NCI-H526 treated with DMSO at 0.1 percent for 48 hours (cell line): ENCODE results near the gene NUP37.
"Not testable (repeated sequence)": the region's sequence is repeated elsewhere in the genome, so short reads cannot be mapped to it uniquely, and the experiment has no call there.

Experiments used
- DNase-seq: peaks from one replicate; lab custom pipeline; 2025; lab: John Stamatoyannopoulos, UW

NUP37 gene, protein sequence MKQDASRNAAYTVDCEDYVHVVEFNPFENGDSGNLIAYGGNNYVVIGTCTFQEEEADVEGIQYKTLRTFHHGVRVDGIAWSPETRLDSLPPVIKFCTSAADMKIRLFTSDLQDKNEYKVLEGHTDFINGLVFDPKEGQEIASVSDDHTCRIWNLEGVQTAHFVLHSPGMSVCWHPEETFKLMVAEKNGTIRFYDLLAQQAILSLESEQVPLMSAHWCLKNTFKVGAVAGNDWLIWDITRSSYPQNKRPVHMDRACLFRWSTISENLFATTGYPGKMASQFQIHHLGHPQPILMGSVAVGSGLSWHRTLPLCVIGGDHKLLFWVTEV

DNA sequence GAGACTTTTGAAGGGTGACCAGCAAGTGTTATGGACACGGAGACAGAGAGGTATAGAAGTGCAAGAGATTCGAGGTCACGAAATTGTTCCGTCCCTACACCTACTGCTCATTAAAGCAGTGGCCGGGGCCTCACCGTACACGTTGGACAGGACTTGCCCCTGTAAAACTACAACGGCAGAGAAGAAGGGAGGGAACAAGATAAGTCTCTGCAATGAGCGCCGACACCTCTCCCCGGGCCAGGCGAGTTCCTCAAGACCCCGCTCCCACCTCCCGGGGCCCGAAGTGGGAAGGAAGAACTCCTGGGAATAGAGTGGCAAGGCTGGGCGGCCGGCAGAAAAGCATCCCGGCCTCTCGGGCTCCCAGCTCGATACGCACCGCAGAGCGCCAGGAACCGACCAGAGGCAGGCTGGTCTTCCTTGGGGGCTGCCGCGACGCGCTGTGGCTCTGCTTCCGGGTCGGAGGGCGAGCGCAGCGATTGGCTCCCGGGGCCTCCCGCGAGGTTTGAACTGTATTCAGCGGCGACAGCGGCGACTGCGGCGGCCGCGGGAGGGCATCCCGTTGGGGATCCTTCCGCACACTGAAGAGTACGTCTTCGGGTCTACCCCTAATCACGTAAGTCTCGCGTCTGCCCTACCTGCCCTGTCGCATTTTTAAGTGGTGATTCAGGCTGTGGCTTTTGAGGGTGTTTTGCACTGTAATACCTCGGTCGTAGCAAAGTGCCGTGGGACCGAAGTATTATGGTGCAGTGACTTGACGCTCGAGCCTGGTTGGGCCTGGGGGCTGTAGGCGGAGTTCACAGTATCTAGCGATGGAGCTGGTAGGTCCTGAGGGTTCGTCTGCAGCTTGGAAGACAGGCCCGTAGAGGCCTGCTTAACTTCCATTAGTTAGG, at the start of gene NUP37, which contains the start of gene PARPBP:
TSS of gene NUP37 (minus strand) at position 441 of the 890 bp plus-strand sequence. CDS start 1,596 bp downstream, outside the sequence.
TSS of gene PARPBP (plus strand) at position 510 of the 890 bp plus-strand sequence. CDS start 3,706 bp downstream, outside the sequence.
- DNase-seq, result peak; percentile 85

DNA sequence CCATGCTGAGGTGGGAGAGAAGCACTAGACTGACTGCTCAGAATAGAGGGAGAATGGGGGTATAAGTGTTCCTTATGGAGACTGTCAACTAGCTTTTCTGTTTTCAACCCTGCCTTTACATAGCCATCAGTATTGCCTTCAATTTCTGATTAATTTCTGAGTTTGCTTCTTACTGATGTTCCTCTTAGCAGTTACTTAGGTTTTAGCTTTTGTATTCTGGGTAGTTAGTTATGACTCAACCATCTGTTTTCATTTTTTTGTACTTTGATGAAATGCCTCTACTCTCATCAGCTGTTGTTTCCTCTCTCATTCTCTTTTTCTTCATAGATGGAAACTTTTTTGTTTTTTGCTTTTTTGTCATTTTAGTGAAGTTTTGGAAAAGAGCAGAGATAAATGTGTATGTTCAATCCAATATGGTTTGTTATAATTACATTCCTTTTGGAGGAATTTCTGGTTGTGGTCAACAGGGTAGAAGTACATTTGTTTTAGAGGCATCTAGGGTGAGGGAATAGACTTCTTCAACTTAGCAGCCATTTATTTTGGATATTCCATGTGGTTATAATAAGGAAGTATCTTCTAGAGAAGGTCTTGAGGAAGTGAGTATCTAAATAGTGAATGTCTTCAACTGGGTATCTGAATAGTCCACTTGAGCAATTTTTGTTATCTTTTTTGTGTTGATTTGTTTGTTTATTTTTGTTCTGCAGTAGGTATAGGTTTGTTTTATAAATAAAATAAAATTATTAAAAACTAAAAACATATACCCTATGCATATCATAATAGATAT, 48.1 kb upstream of the NUP37 start:
- no peak for DNase-seq

DNA sequence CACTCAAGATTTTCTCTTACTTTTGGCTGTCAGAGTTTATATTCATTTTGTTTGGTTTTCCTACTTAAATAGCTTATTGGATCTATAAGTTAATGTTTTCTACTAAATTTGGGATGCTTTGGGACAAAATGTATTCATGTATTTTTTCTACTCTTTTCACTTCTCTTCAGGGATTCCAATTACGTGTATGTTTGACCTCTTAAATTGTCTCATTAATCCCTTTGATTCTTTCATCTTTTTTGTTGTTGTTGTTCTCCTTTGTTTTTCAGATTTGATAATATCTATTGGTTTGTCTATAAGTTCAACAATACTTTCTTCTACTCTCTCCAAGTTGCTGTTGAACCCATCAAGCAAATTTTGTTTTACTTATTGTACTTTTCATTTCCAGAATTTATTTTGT, 43.5 kb upstream of the NUP37 start:
- no peak for DNase-seq

DNA sequence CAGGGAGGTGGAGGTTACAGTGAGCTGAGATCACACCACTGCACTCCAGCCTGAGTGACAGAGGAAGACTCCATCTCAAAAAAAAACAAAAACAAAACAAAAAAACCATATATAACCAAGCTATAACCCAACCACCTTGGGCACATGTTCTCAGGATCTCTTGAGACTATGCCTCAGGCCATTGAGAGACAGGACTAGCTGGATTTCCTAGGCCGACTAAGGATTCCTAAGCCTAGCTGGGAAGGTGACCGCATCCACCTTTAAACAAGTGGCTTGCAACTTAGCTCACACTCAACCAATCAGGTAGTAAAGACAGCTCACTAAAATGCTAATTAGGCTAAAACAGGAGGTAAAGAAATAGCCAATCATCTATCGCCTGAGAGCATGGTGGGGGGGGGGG, 35.3 kb upstream of the NUP37 start:
- not testable (repeated sequence) for DNase-seq

DNA sequence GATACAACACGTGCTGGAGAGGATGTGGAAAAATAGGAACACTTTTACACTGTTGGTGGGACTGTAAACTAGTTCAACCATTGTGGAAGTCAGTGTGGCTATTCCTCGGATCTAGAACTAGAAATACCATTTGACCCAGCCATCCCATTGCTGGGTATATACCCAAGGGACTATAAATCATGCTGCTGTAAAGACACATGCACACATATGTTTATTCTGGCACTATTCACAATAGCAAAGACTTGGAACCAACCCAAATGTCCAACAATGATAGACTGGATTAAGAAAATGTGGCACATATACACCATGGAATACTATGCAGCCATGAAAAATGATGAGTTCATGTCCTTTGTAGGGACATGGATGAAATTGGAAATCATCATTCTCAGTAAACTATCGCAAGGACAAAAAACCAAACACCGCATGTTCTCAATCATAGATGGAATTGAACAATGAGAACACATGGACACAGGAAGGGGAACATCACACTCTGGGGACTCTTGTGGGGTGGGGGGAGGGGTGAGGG, 27.2 kb upstream of the NUP37 start:
- not testable (repeated sequence) for DNase-seq

DNA sequence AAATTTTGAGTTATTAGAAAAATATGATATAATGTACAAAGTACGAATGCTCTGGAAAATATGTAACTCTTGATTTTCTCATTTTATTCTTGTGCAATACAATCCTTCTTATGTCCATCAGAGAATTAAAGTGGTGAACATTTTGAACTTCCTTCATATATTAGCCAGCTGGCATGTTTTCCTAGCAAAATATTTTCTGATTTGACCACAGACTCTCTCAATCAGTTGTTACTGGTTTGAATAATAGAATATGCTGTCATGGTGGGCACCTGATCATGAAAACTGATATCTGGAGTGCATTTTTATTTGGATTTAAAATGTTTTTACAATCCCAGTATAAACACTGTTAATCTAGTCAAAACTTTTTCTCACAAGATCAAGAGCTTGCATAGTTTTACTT, 24.3 kb upstream of the NUP37 start:
- no peak for DNase-seq

DNA sequence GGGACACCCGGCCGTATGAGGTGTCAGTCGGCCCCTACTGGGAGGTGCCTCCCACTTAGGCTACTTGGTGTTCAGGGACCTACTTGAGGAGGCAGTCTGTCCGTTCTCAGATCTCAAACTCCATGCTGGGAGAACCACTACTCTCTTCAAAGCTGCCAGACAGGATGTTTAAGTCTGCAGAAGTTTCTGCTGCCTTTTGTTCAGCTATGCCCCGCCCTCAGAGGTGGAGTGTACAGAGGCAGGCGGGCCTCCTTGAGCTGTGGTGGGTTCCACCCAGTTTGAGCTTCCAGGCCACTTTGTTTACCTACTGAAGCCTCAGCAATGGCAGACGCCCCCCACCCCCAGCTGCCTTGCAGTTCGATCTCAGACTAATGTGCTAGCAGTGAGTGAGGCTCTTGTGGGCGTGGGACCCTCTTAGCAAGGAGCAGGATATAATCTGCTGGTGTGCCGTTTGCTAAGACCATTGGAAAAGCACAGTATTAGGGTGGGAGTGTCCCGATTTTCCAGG, 23.0 kb upstream of the NUP37 start:
- DNase-seq, result not testable (repeated sequence)

DNA sequence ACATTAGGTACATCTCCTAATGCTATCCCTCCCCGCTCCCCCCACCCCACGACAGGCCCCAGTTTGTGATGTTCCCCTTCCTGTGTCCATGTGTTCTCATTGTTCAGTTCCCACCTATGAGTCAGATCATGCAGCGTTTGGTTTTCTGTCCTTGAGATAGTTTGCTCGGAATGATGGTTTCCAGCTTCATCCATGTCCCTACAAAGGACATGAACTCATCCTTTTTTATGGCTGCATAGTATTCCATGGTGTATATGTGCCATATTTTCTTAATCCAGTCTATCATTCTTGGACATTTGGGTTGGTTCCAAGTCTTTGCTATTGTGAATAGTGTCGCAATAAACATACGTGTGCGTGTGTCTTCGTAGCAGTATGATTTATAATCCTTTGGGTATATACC, 17.7 kb upstream of the NUP37 start:
- not testable (repeated sequence) for DNase-seq

DNA sequence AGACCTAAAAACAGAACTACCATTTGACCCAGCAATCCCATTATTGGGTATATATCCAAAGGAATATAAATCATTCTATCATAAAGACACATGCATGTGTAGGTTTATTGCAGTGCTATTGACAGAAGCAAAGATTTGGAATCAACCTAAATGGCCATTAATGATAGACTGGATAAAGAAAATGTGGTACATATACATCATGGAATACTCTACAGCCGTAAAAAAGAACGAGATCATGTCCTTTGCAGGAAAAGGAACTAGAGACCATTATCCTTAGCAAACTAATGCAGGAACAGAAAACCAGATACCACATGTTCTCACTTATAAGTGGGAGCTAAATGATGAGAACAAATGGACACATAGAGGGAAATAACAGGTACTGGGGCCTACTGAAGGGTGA, 11.5 kb upstream of the NUP37 start:
- not testable (repeated sequence) for DNase-seq

DNA sequence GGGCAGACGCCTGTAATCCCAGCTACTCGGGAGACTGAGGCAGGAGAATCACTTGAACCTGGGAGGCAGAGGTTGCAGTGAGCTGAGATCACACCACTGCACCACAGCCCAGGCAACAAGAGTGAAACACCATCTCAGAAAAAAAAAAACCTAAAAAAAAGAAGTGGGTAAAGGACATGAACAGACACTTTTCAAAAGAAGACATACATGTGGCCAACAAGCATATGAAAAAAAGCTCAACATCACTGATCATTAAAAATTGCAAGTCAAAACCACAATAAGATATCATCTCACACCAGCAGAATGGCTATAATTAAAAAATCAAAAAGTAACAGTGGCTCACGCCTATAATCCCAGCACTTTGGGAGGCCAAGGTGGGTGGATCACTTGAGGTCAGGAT, 10.8 kb upstream of the NUP37 start:
- not testable (repeated sequence) for DNase-seq

DNA sequence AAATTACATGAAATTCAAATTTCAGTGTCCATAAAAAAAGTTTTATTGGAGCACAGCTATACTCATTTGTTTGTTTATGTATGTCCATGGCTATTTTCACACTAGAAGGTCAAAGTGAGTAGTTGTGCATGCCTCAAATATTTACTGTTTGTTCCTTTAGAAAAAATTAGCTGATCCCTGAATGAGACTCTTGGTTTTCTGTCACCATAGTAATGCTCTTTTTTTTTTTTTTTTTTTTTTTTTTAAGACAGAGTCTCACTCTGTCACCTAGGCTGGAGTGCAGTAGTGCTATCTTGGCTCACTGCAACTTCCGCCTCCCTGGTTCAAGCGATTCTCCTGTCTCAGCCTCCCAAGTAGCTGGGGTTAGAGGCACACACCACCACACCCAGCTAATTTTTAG, 1.4 kb upstream of the NUP37 start:
- not testable (repeated sequence) for DNase-seq

DNA sequence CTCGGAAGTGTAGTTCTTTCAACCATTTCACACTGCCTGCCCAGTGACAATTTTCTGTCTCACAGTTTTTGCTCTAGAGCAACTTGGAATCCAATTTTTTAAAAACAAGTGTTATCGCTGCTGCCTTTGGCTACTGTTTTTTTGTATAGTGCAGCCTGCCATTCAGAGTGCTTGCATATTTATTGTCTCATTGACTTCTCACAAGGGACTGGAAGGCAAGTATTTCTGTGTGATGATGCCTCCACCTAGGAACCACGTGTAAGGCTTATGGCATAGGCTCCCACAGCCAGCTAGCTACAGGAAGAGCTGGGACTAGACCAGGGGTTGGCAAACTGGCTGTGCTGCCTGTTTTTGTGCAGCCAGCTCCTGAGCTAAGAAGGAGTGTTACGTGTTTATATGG, 972 bp upstream of the NUP37 start:
- no peak for DNase-seq

DNA sequence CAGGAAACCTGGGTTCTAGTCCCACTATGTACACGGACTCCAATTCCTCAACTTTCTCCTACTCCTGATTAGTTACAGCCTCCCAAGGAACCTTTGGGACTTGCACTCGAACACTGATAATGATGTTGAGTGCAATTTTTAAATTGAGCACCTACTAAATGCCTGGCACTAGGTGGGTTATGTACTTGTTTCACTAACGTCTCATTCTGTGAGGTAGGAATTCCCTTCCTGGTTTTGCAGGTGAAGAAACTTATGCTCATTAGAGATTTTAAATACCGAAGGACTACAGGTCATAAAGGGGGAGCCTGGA, 605 bp upstream of the NUP37 start:
- DNase-seq, result no peak

DNA sequence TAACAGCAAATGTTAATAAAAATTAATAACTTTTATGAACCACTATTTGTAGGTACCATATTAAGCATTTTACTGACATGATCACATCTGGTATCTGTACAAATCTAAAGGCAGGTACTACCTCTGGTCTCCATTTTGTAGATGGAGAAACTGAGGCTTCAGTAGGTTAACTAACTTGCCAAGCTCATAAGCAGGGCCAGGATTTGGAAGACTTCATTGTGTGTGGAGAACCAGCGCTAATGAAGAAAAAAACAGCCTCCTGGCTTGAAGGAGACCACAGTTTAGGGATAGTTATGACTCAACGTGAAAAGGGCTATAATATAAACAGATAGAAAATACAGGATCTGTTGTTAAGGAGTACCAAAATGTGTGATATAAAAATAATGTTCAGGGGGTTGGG, 1.0 kb downstream of the NUP37 start:
- no peak for DNase-seq

DNA sequence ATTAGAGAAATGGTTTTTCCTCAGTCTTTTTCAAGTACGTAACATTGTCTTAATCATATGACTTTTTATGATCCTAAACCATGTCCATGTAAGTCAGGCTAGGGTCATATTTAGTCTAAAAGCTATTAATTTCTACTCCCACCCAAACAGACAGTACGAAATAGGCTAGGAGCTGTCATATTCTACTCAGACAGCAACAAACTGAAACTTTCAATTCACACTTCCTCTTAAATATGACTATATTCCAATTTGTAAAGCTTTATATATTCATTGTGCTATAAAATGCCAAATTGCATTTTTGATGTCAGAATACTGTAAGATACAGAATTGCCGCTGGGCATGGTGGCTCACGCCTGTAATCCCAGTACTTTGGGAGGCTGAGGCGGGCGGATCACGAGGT, 3.5 kb downstream of the NUP37 start:
- no peak for DNase-seq

DNA sequence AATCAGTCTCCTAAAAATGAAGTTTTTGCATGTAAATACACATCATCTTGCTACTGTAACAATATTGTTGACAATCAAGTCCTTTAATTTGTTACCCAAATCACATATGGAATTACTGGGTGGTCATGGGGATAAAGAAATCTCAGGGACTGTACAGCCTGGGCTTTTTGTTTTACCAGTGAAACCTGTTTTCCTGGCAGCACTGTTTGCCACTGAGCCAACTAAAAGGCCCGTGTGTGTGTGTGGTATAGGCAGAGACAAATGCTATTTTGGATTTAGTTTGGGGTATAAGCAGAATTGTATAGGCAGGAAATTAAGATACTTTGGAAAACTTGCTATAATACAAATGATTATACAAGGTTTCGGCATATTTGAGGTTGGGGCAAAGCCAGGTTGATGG, 5.7 kb downstream of the NUP37 start:
- DNase-seq, result no peak

DNA sequence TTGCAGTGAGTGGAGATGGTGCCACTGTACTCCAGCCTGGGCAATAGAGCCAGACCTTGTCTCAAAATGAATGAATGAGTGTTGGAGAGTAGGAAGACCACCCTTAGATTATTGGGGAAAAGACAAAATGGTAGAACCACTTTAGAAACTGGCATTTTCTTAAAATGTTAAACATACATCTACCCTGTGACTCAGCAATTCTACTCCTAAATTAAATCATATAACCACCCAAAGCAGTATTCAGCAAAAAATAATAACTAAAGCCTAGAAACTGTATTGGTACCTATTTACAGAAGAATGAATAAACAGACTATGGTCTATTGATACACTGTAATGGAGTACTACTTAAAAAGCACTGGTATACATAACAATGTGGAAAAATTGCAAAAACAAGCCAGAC, 9.1 kb downstream of the NUP37 start:
- no peak for DNase-seq

DNA sequence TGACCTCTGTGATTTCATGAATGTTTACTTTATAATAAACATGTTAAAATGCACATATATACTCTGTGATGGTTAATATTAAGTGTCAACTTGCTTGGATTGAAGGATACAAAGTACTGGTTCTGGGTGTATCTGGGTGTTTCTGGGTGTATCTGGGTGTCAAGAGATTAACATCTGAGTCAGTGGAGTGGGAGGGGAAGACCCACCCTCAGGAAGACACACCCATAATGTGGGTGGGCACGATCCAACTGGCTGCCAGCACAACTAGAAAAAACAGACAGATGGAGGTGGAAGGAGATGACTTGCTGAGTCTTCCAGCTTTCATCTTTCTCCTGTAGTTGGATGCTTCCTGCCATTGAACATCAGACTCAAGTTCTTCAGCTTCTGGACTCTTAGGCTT, 11.9 kb downstream of the NUP37 start:
- DNase-seq, result no peak

DNA sequence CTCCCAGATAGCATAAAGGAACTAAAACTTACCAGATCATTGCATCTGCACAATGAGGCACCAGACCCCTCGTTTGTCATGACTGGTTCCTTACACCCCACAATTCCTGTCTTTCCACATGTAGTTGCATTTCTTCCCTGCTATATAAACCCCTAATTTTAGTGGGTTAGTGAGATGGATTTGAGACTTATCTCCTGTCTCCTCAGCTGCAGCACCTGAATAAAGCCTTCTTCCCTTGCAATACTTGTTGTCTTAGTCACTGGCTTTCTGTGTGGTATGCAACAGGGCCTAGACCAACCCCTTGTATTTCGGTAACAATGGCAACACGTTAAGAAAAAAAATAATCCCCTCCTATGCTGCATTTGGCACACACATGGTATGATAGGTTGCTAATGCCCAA, 13.0 kb downstream of the NUP37 start:
- no peak for DNase-seq

DNA sequence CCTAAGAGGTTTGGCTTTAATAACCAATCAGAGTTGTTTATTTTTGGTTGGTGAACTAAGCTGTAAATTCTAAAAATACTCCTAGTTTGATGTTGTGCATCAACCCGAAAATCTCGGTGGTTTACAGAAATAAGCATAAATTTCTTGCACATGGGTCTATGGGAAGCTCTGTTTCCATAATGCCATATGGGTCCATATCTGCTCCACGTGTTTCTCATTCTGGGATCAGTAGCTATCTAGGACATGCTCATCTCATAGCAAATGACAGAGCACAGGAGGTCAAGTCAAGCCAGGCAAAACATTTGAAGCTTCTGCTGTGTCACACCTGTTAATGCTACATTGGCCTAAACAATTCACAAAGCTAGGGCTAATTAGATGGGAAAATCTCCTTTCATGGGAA, 23.1 kb downstream of the NUP37 start:
- DNase-seq, result no peak

DNA sequence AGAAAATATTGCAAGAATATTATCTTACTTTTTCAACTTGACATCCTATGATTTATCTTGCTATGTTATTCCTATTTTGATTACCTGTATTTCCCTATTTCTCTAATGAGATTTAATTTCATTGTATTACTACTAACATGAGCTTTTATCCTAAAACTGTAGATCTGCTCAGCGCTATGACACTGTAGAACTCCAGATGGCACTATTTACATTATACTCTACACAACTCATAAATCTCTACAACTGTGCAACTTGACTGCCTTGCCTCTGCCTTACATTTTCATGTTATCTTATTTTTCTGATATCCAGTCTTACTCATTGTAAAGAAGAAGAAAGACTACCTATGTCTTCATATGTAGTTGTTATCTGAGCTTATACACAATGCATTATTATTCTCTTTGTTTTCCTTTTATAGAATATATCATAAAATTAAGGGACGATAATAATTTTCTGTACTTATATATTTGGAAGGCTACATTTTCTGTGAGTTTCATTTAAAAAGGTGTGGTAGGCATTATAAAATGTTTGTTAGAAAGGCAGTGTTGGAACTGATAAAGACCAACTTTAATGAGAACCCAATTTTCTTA, 24.1 kb downstream of the NUP37 start:
- DNase-seq, result peak; percentile 16

DNA sequence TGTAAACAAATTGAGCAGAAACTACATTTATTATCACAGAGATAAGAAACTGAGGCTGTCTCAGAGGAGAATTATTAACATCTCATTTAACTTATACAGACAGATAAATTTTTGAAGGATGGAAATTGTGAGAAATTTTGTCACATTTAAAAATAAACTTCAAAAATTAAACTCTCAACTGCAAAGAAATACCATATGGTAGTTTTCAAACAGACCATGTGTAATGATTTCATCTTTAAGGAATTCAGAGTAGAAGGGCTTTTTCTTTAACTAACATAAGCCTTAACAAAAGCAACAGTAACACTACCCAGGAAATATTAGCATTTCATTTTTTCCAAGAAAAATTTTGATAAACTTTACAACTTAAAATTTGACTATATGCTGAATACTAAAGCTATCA, 26.6 kb downstream of the NUP37 start:
- no peak for DNase-seq
